ENCODE measurements around the gene GPATCH2.

DNA sequence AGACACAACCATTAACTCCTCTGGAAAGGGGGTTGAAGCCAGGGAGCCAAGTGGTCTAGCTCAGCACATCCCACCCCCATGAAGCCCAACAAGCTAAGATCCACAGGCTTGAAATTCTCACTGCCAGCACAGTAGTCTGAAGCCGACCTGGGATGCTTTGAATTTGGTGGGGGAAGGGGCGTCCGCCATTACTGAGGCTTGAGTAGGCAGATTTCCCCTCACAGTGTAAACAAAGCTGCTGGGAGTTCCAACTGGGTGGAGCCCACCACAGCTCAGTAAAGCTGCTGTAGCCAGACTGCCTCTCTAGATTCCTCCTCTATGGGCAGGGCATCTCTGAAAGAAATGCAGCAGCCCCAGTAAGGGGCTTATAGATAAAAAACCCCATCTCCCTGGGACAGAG, 193.5 kb downstream of the GPATCH2 start:
- TF ChIP-seq EZH2 (IDR thresholded peaks at IDR 0.05; ENCODE audit: borderline replicate concordance, insufficient read depth, low read depth, low read length, poor library complexity, severe bottlenecking), result no peak
- no peak for TF ChIP-seq CTCF (IDR thresholded peaks at IDR 0.05)
